ENCODE data around the gene INSYN1. TPM values are rescaled to one million over a fixed set of nuclear protein-coding genes. Genes with fewer than 3 reads are reported as not detected.

The INSYN1 gene
- total and polyA plus RNA-seq, 9 donors, result 0.43 to 86.3 (median 31.1) TPM

- Histone ChIP-seq H3K4me3 (no peak overlapping the region), H3K27me3 (no peaks in the 10 kb centered on the region), H3K27ac (no peak overlapping the region), H3K4me1 (ENCODE audit: insufficient read depth) (peaks cover 35% of the 10 kb centered on the region), H3K36me3 (no peaks in the 10 kb centered on the region), H3K9me3 (no peaks in the 10 kb centered on the region)
- intact Hi-C loops (cut with DNase I), result no loop called here
- WGBS, 3 donors, result 32 to 36% (median 34%) methylated on average over 4 of the region's 4 CpGs
- TF ChIP-seq POLR2A (IDR thresholded peaks at IDR 0.05), result no peak
- TF ChIP-seq, protein P1, sequence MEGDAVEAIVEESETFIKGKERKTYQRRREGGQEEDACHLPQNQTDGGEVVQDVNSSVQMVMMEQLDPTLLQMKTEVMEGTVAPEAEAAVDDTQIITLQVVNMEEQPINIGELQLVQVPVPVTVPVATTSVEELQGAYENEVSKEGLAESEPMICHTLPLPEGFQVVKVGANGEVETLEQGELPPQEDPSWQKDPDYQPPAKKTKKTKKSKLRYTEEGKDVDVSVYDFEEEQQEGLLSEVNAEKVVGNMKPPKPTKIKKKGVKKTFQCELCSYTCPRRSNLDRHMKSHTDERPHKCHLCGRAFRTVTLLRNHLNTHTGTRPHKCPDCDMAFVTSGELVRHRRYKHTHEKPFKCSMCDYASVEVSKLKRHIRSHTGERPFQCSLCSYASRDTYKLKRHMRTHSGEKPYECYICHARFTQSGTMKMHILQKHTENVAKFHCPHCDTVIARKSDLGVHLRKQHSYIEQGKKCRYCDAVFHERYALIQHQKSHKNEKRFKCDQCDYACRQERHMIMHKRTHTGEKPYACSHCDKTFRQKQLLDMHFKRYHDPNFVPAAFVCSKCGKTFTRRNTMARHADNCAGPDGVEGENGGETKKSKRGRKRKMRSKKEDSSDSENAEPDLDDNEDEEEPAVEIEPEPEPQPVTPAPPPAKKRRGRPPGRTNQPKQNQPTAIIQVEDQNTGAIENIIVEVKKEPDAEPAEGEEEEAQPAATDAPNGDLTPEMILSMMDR (IDR thresholded peaks at IDR 0.05), result no peak
- no peak for TF ChIP-seq EP300 (IDR thresholded peaks at IDR 0.05)
- no peak for DNase-seq
Observed at GRCh38 chr15:73686781-73687256, 66.3 kb downstream of the INSYN1 start.

DNA sequence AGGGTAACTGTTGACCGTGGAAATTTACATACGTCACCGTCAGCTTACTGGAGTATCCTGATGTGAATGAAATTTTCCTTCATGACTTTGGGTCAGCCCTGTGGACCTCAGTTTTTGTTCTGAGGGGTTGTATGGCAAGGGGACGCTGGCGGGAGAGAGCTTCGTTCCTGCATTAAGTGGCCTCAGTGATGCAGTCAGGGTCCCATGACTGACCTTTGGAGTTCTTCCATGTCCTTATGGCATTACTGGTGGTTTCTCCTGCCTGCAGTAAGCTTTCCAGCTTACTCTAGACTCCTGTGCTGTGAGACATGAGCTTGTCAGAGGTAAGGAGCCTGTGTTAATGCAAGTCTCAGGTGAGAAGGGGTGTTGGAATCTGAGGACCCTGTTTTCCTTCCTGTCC, 67.2 kb downstream of the INSYN1 start:
- no peak for DNase-seq
- WGBS, 3 donors, result 70 to 80% (median 74%) methylated on average over 6 of the region's 6 CpGs
- Histone ChIP-seq H3K4me3 (peak overlapping the region; percentile 73), H3K36me3 (no peaks in the 10 kb centered on the region), H3K4me1 (ENCODE audit: insufficient read depth) (peaks cover 35% of the 10 kb centered on the region), H3K9me3 (no peaks in the 10 kb centered on the region), H3K27ac (no peak overlapping the region), H3K27me3 (no peaks in the 10 kb centered on the region)
- intact Hi-C loops (cut with DNase I), result no loop called here
- TF ChIP-seq EP300 (IDR thresholded peaks at IDR 0.05), result no peak

Other genes starting within 250 kb of the INSYN1 start
- 10 to 100 TPM; 39.2 to 97.7 (median 80.6) TPM for gene NPTN, start 120.0 kb downstream of the INSYN1 start, total RNA-seq
- 100 to 1,000 TPM in 1 of 2 donors, 10 to 100 TPM in 1; 93.8 to 245 TPM for gene NPTN, start 120.0 kb downstream of the INSYN1 start, polyA plus RNA-seq
- 10 to 100 TPM; 22.5 to 66.5 (median 53.7) TPM for gene CD276, start 69.0 kb downstream of the INSYN1 start, total RNA-seq
- gene CD276, start 69.0 kb downstream of the INSYN1 start, polyA plus RNA-seq, result 10 to 100 TPM; 38.7 to 69.2 TPM
- not detected for gene TBC1D21, start 120.2 kb upstream of the INSYN1 start, total RNA-seq
- gene TBC1D21, start 120.2 kb upstream of the INSYN1 start, polyA plus RNA-seq, result not detected
- gene LOXL1, start 173.1 kb upstream of the INSYN1 start, total RNA-seq, result 10 to 100 TPM; 10.1 to 33.8 (median 19.9) TPM
- gene LOXL1, start 173.1 kb upstream of the INSYN1 start, polyA plus RNA-seq, result 10 to 100 TPM; 16.1 to 17.0 TPM
- 10 to 100 TPM in 5 of 7 donors, 1 to 10 TPM in 2; 6.0 to 22.9 (median 13.3) TPM for gene STOML1, start 238.9 kb upstream of the INSYN1 start, total RNA-seq
- 10 to 100 TPM in 1 of 2 donors, 1 to 10 TPM in 1; 2.1 to 12.1 TPM for gene STOML1, start 238.9 kb upstream of the INSYN1 start, polyA plus RNA-seq
- gene PML, start 241.4 kb upstream of the INSYN1 start, total RNA-seq, result 10 to 100 TPM; 37.4 to 60.8 (median 51.7) TPM
- 10 to 100 TPM; 20.7 to 26.0 TPM for gene PML, start 241.4 kb upstream of the INSYN1 start, polyA plus RNA-seq

Data from ovary (tissue), 9 donors.